Activated CD8-positive, alpha-beta T cell treated with anti-CD3 and anti-CD28 coated beads for 36 hours (primary cell): ENCODE results near the gene ZBTB6. TPM values are rescaled to one million over a fixed set of nuclear protein-coding genes. Genes with fewer than 3 reads are reported as not detected.
"Not testable (repeated sequence)": the region's sequence is repeated elsewhere in the genome, so short reads cannot be mapped to it uniquely, and the experiment has no call there.

Experiments used
- ATAC-seq: fragments of 200-7000 bp; cut with Tn5 transposase; one replicate; pipeline ENCODE4 v1.10.0; 2021; ENCODE audit warnings: mild to moderate bottlenecking, moderate library complexity
- CTCF ChIA-PET: fragments of 350-600 bp; sonication (Branson Sonifier 250); formaldehyde crosslinking; loops from one replicate; lab custom pipeline; 2021; ENCODE audit warnings: antibody characterized with exemption; lab: Charles Lee
- POLR2A ChIA-PET: fragments of 350-600 bp; sonication (Branson Sonifier 250); formaldehyde crosslinking; loops from one replicate; lab custom pipeline; 2021; ENCODE audit warnings: antibody characterized with exemption; lab: Charles Lee
- DNase-seq: peaks from one replicate; pipeline ENCODE4 v3.0.0-alpha.2; 2020
- H3K27ac Mint-ChIP-seq: one replicate; pipeline ENCODE4 v1.8.0; 2021; ENCODE audit warnings: mild to moderate bottlenecking, mixed read lengths
- H3K27me3 Mint-ChIP-seq: one replicate; pipeline ENCODE4 v1.8.0; 2021; ENCODE audit warnings: mixed read lengths
- H3K36me3 Mint-ChIP-seq: one replicate; pipeline ENCODE4 v1.8.0; 2021; ENCODE audit warnings: low read depth, mixed read lengths
- H3K4me1 Mint-ChIP-seq: one replicate; pipeline ENCODE4 v1.8.0; 2021; ENCODE audit warnings: low read depth, mixed read lengths
- H3K4me3 Mint-ChIP-seq: one replicate; pipeline ENCODE4 v1.8.0; 2021; ENCODE audit warnings: mild to moderate bottlenecking, moderate library complexity, mixed read lengths
- H3K9me3 Mint-ChIP-seq: one replicate; pipeline ENCODE4 v1.8.0; 2021; ENCODE audit warnings: mixed read lengths
- CTCF ChIP-seq: fragments of 200-600 bp; IDR thresholded peaks from one replicate; pipeline ENCODE4 v1.8.0; 2022; ENCODE audit warnings: antibody characterized with exemption, mild to moderate bottlenecking
- intact Hi-C: fragments of 100-400 bp; cut with micrococcal nuclease; formaldehyde crosslinking; loops from one replicate; pipeline ENCODE4 v1.10.0; 2022
- total RNA-seq, 2 experiments: library from RNA; stranded (reverse); gene quantifications; one replicate each; pipeline ENCODE4 v1.2.3, GENCODE V29; 2021

ZBTB6 gene
- total RNA-seq, 2 experiments from 2014 or later, result 9.7 to 9.8 TPM

- no peak for ATAC-seq
- POLR2A ChIA-PET, result interaction anchor here (0.7 to 2.2 kb wide), 9 partner anchors 8 to 38 kb away, joined by 3 to 17 read pairs (median 4); partner anchors contain the start of genes RABGAP1, RC3H2 and ZBTB26
- peak overlapping the region; percentile 96 for H3K27ac Mint-ChIP-seq
- TF ChIP-seq CTCF, result no peak
- H3K9me3 Mint-ChIP-seq, result no peaks in the 10 kb centered on the region
- peak overlapping the region; percentile 98 for H3K4me3 Mint-ChIP-seq
- intact Hi-C loops, result no loop called here
- CTCF ChIA-PET, result interaction anchor here (0.6 to 1.3 kb wide), 3 partner anchors 9 to 28 kb away, joined by 3 to 6 read pairs (median 4); partner anchors contain the start of gene RABGAP1
- H3K27me3 Mint-ChIP-seq, result no peaks in the 10 kb centered on the region
- H3K36me3 Mint-ChIP-seq, result peaks cover 25% of the 10 kb centered on the region
- H3K4me1 Mint-ChIP-seq, result peaks cover 36% of the 10 kb centered on the region
- no peak for DNase-seq
Measured at GRCh38 chr9:122912671-122912963, 506 bp downstream of the ZBTB6 start.

DNA sequence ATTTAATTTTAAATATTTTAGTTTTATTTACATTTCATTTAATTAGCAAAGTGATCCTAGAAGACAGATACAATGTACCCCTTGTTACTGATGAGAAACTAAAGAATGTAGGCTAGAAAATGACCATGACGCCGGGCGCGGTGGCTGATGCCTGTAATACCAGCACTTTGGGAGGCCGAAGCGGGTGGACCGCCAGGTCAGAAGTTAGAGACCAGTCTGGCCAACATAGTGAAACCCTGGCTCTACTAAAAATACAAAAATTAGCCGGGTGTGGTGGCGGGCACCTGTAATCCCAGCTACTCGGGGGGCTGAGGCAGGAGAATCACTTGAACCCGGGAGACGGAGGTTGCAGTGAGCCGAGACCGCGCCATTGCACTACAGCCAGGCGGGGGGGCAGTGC, 7.0 kb downstream of the ZBTB6 start:
- DNase-seq, H3K4me3 Mint-ChIP-seq, H3K27ac Mint-ChIP-seq, POLR2A ChIA-PET, H3K9me3 Mint-ChIP-seq, CTCF ChIA-PET, H3K27me3 Mint-ChIP-seq, ATAC-seq, intact Hi-C loops: not testable (repeated sequence)
- H3K36me3 Mint-ChIP-seq, result peaks cover 21% of the 10 kb centered on the region
- peaks cover 21% of the 10 kb centered on the region for H3K4me1 Mint-ChIP-seq

DNA sequence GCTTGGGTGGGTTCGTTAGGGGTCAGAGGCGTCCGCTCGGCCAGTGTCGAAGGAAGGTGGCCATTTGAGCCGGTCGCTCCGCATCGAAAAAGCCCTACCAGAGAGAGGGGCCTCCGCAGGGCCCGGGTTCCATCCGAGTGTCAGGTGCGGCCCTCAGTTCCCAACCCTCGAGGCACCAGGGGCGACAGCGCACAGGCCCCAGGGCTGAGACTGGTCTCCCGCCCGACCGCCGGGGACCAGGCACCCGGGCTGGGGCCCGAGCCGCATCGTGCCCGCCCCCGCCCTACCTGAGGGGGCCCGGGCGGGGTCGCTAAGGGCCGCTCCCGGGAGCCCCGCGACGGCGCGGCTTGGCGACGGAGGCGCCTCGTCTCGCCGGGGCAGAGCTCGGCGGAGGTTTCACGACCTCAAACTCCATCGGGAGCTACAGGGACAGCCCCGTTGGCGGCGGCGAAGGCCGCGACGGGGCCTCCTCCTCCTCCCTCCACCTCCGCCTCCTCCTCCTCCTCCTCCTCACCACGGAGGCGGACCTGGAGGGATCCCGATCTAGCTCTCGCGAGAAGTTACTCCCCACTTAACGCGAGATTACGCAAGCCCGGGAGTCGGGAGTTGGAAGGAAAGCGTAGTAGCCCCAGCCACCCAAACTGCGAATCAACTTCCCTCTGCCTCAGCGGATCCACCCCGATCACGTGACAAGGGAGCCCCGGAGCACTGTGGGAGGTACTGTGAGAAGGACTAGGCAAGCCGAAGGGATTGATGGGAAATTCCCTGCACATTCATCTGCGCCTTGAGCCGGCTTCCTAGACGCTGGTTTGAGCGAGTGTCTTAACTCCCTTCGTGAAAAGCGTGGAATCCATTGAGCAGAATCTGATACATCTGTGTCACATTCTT, 8.1 kb downstream of the ZBTB6 start, which contains the start of gene RC3H2:
Gene RC3H2 (minus strand): TSS at position 537 of the 888 bp plus-strand sequence. CDS start 7,850 bp downstream, outside the sequence.
- Mint-ChIP-seq H3K27me3 (no peaks in the 10 kb centered on the region), H3K9me3 (no peaks in the 10 kb centered on the region), H3K4me1 (peaks cover 16% of the 10 kb centered on the region), H3K27ac (peak within 1 kb of the TSS; percentile 97), H3K36me3 (peaks cover 13% of the 10 kb centered on the region), H3K4me3 (peak within 1 kb of the TSS; percentile 94)
- intact Hi-C loops, result no loop called here
- POLR2A ChIA-PET, result interaction anchor here (0.6 to 2.3 kb wide), 10 partner anchors 8 to 1978 kb away, joined by 3 to 17 read pairs (median 4); partner anchors contain the start of genes RABGAP1, TRAF1 and ZBTB6
- DNase-seq, result peak; percentile 98
- TF ChIP-seq CTCF, result no peak
- ATAC-seq, result peak; percentile 94
- CTCF ChIA-PET, result interaction anchor here (1.3 to 1.5 kb wide), 2 partner anchors 8 to 32 kb away, joined by 3 to 6 read pairs; partner anchors contain the start of gene ZBTB6

DNA sequence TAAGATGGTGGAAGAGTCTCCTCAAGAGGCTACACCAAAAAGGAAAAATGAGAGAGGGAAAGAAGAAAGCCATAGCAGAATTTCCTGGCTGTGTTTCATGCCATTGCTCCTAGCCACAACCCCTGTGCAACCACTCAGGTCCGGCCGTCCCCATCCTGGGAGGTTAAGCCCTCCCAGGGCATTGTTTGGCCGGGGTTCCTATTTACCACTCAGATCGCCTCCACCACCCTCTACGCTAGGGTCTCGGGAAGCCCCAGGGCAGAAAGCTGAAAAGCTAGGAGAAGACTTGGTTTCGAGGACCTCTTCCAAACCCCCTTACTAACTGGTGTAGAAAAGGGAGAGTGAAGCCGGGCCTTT, 8.7 kb downstream of the ZBTB6 start:
- Mint-ChIP-seq H3K4me1 (peaks cover 17% of the 10 kb centered on the region), H3K4me3 (peak overlapping the region; percentile 94), H3K27me3 (no peaks in the 10 kb centered on the region), H3K9me3 (no peaks in the 10 kb centered on the region), H3K27ac (peak overlapping the region; percentile 95), H3K36me3 (peaks cover 13% of the 10 kb centered on the region)
- intact Hi-C loops, result no loop called here
- ChIA-PET CTCF (interaction anchor here (1.0 to 1.7 kb wide), 5 partner anchors 8 to 440 kb away, joined by 3 to 6 read pairs (median 3); partner anchors contain the start of genes RABGAP1 and ZBTB6), POLR2A (interaction anchor here (0.6 to 2.3 kb wide), 10 partner anchors 8 to 640 kb away, joined by 3 to 17 read pairs (median 5); partner anchors contain the start of genes MRRF, RABGAP1, RBM18 and ZBTB6)
- peak; percentile 1 for ATAC-seq
- DNase-seq, result peak; percentile 41
- no peak for TF ChIP-seq CTCF

DNA sequence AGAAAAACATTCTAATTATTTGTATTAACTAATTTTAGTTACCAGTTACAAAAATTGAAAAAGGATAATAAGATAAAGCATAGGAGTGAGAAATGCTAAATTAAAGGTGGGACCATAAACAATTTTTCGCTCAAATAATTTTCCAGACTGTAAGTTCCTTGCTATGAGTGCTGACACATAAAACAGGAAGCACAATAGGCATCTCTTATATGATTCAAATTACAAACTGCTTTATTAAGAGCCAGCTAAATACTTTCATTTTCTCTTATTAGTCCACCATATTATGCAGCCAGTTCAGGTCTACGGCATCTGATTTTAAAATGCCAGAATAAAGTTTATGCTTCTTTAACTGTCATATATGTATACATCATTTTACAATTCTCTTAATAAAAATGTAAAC, 12.3 kb downstream of the ZBTB6 start:
- Mint-ChIP-seq H3K4me3 (peak overlapping the region; percentile 53), H3K27ac (peak overlapping the region; percentile 77), H3K27me3 (no peaks in the 10 kb centered on the region), H3K9me3 (no peaks in the 10 kb centered on the region), H3K4me1 (peaks cover 34% of the 10 kb centered on the region), H3K36me3 (peaks cover 18% of the 10 kb centered on the region)
- POLR2A ChIA-PET, result interaction anchor here (0.5 kb wide), 1 partner anchor 17 kb away, joined by 3 read pairs; no protein-coding TSS in a partner anchor
- DNase-seq (no peak), ATAC-seq (no peak)
- intact Hi-C loops, result no loop called here
- CTCF ChIA-PET, result no interaction called here
- no peak for TF ChIP-seq CTCF
